Natural killer cell treated with Interleukin-12 subunit alpha and Interleukin-12 subunit beta and Interleukin-15 and Interleukin-18, amount 100 ng/mL, for 72 hours (primary cell): ENCODE measurements around the gene SPATA20. TPM values are rescaled to one million over a fixed set of nuclear protein-coding genes. Genes with fewer than 3 reads are reported as not detected.

Source experiments
- ATAC-seq, 2 donors: fragments of 150-1000 bp; cut with Tn5 transposase in 1 of 2; sonication (Bioruptor Pico), chemical (Tn5 transposase) in 1 of 2; 2 replicates each; pipeline ENCODE4 v1.10.0; 2021
- DNase-seq: peaks from one replicate; pipeline ENCODE4 v3.0.0; 2022; ENCODE audit warnings: low spot score
- H3K27ac Mint-ChIP-seq, 2 donors: 1 replicate in 1 of 2; 2 replicates in 1 of 2; pipeline ENCODE4 v1.8.0; 2022; ENCODE audit warnings: mixed read lengths in 2 of 2, mild to moderate bottlenecking in 1 of 2, moderate library complexity in 1 of 2
- H3K27me3 Mint-ChIP-seq, 2 donors: 1 replicate in 1 of 2; 2 replicates in 1 of 2; pipeline ENCODE4 v1.8.0; 2022; ENCODE audit warnings: mixed read lengths in 2 of 2
- H3K36me3 Mint-ChIP-seq: one replicate; pipeline ENCODE4 v1.8.0; 2022; ENCODE audit warnings: mixed read lengths
- H3K4me1 Mint-ChIP-seq, 2 donors: 1 replicate in 1 of 2; 2 replicates in 1 of 2; pipeline ENCODE4 v1.8.0; 2022; ENCODE audit warnings: low read depth in 2 of 2, mixed read lengths in 2 of 2, mild to moderate bottlenecking in 1 of 2
- H3K4me3 Mint-ChIP-seq: one replicate; pipeline ENCODE4 v1.8.0; 2022; ENCODE audit warnings: mixed read lengths
- H3K9me3 Mint-ChIP-seq: 2 replicates; pipeline ENCODE4 v1.8.0; 2022; ENCODE audit warnings: mixed read lengths
- total RNA-seq, 2 donors: library from RNA; stranded (reverse); gene quantifications; one replicate each; pipeline ENCODE4 v1.2.3, GENCODE V29; 2022

SPATA20 gene
- total RNA-seq, result 10 to 100 TPM; 15.3 to 25.6 TPM

DNA sequence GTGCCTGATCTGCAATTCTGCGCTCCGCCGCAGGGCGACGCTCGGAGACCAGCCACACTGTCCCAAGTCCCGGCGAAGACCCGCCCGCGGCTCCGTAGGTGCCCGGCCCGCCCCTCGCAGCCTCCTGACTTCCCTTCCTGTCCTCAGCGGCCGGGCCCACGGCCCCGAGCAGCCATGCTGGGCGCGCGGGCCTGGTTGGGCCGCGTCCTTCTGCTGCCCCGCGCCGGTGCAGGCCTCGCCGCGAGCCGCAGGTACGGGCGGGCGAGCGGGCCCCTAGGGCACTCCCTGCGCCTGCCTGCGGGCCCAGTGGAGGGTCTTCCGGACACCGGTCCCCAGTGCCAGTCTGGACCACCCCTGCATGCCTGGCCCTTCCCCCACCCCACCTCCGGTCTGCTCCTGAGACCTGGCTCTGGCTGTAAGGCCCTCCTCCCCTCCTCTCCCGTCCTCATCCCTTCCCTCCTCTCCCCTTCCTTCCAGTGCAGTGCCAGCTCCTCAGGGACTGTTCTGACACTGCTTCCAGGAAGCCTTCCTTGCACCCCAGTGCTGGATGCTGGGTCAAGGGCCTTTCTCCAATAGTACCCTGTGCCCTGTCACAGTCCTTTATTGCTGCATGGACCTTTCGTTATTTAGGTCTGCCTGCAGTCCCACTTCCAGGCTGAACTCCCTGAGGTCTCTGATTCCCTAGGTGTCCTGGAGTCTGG, at the start of gene SPATA20:
TSS of gene SPATA20 (plus strand) at position 140 of the 701 bp plus-strand sequence. CDS start at position 175, 35 bp downstream.
- DNase-seq (peak; percentile 93), ATAC-seq (peak; percentile 93 to 94)
- Mint-ChIP-seq H3K4me3 (peak within 1 kb of the TSS; percentile 60), H3K9me3 (no peaks in the 10 kb centered on the region), H3K27me3 (peaks cover 9 to 19% of the 10 kb centered on the region in 2 donors), H3K4me1 (peaks cover 11 to 18% of the 10 kb centered on the region in 2 donors), H3K27ac (no peak within 1 kb of the TSS), H3K36me3 (no peaks in the 10 kb centered on the region)

DNA sequence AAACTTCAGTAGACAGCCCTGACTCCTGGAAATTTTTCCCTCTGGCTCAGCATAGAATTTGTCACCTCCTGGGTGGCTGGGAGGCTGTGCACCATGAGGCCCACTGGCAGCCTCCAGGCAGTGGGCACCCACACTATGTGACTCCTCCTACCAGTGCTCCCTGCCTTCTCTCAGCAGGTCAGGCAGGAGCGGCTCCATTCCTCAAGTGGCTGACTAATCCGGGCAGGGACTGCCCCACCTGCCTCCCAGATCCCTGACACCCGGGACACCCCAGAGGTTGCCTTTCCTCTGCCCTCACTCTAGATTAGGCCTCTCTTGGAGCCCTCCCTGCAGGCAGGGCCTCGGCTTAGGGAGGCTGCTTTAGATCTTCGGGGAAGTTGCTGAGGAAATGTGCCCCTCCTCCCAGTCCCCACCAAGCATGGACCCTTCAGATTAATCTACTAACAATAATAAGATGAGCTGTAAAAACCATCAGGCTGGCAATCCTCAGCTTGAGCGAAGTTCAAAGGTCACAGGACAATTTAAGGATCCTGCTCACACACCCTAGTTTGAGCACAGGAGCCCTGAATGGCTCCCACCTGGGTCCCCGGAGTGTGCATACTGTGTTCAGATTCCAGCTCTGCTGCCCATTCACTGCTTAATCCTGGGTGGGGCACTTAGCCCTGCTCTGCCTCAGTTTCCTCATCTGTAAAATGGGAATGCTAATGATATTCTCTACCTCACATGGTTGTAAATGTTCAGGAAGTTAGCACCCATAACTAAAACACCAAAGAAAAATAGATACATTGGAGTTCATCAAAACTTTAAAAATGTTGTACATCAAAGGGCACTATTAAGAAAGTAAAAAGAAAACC, 48.7 kb upstream of the SPATA20 start:
- Mint-ChIP-seq H3K4me1 (no peaks in the 10 kb centered on the region), H3K27ac (no peak overlapping the region), H3K9me3 (no peaks in the 10 kb centered on the region), H3K4me3 (no peak overlapping the region), H3K36me3 (no peaks in the 10 kb centered on the region), H3K27me3 (no peaks in the 10 kb centered on the region)
- no peak for ATAC-seq
- DNase-seq, result peak; percentile 29

DNA sequence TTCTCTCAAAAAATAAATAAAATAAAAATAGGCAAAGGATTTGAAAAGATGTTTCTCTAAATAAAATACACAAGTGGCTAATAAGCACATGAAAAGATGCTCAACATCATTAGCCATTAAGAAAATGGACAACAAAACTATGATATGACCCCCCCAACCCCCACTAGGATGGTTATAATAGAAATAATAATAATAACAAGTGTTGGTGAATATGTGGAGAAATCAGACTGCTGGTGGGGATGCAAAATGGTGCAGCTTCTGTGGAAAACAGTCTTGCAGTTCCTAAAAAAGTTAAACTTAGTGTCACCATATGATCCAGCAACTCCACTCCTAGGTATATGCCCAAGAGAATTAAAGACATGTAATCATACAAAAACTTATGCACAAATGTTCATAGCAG, 47.7 kb upstream of the SPATA20 start:
- H3K27me3 Mint-ChIP-seq, result no peaks in the 10 kb centered on the region
- H3K9me3 Mint-ChIP-seq, result no peaks in the 10 kb centered on the region
- DNase-seq (no peak), ATAC-seq (no peak)
- H3K4me1 Mint-ChIP-seq, result peaks cover 6% of the 10 kb centered on the region in 2 donors
- no peak overlapping the region for H3K27ac Mint-ChIP-seq
- no peaks in the 10 kb centered on the region for H3K36me3 Mint-ChIP-seq
- H3K4me3 Mint-ChIP-seq, result no peak overlapping the region

DNA sequence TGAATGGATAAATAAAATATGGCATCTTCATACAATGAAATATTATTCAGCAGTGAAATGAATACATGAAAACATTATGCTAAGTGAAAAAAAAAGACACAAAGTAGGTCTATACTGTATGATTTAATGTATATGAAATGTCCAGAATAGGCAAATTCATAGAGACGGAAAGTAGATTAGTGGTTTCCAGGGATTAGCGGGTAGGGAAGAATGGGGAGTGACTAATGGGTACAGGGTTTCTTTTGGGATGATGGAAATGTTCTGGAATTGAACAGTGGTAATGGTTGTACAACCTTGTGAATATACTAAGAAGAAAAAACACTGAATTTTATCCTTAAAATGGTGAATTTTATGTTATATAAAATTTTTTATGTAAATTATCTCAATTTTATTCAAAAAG, 47.3 kb upstream of the SPATA20 start:
- H3K27ac Mint-ChIP-seq, result no peak overlapping the region
- no peaks in the 10 kb centered on the region for H3K27me3 Mint-ChIP-seq
- DNase-seq (no peak), ATAC-seq (no peak)
- H3K9me3 Mint-ChIP-seq, result no peaks in the 10 kb centered on the region
- peaks cover 6 to 8% of the 10 kb centered on the region in 2 donors for H3K4me1 Mint-ChIP-seq
- H3K36me3 Mint-ChIP-seq, result no peaks in the 10 kb centered on the region
- H3K4me3 Mint-ChIP-seq, result no peak overlapping the region

DNA sequence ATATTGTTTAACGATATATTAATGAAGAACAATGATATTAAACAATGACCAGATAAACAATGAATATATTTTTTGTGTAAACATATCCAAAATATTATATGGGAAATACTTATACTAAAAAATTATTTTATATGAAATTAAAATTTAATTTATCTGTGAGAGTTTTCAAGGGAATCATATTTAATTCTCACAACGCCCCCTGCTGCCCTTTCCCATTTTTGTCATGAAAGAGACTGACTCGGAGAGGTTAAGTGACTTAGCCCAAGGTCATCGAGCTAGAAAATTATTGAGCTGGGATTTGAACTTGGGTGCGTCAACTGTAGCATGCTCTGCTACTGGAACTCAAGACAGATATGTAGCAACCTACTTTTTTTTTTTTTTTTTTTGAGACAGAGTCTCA, 45.9 kb upstream of the SPATA20 start:
- ATAC-seq (no peak), DNase-seq (peak; percentile 28)
- peaks cover 6 to 11% of the 10 kb centered on the region in 2 donors for H3K4me1 Mint-ChIP-seq
- no peaks in the 10 kb centered on the region for H3K27me3 Mint-ChIP-seq
- H3K36me3 Mint-ChIP-seq, result no peaks in the 10 kb centered on the region
- H3K9me3 Mint-ChIP-seq, result no peaks in the 10 kb centered on the region
- no peak overlapping the region for H3K27ac Mint-ChIP-seq
- H3K4me3 Mint-ChIP-seq, result no peak overlapping the region

DNA sequence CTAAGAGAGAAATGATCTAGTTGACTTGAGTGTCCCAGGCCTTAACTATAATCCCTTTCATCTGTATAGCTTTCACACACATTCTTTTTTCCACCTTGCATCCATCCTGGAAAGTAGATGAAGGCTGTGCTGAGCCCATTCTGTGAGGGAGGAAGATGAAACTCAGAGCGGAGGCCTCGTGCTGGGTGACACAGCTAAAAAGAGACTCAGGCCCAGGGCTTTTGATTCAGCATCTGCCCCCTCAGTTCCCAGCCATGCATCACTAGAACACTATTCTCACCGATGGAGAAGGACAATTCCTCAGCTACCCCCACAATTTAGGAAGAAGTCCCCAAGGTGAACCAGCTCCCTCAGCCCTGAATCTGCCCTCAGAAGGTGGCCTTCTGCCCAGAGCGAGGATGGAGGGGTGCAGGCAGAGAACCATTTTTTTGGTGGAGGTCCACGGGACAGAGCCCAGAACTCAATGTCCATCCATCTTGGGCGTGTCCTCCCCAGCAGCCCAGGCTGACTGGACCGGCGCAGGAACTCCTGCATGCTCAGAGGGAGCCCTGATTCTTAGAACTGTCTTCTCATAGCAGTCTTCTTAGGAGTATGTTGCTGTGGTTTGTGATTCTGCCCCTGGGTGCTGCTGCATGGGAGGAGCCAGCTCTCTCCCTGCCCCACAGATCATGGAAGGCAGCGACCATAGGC, 44.5 kb upstream of the SPATA20 start:
- Mint-ChIP-seq H3K4me3 (no peak overlapping the region), H3K4me1 (peaks cover 6 to 11% of the 10 kb centered on the region in 2 donors), H3K27me3 (no peaks in the 10 kb centered on the region), H3K36me3 (no peaks in the 10 kb centered on the region), H3K9me3 (no peaks in the 10 kb centered on the region), H3K27ac (no peak overlapping the region)
- DNase-seq, result peak; percentile 54
- ATAC-seq, result peak in 1 of 2 donors; percentile 19

DNA sequence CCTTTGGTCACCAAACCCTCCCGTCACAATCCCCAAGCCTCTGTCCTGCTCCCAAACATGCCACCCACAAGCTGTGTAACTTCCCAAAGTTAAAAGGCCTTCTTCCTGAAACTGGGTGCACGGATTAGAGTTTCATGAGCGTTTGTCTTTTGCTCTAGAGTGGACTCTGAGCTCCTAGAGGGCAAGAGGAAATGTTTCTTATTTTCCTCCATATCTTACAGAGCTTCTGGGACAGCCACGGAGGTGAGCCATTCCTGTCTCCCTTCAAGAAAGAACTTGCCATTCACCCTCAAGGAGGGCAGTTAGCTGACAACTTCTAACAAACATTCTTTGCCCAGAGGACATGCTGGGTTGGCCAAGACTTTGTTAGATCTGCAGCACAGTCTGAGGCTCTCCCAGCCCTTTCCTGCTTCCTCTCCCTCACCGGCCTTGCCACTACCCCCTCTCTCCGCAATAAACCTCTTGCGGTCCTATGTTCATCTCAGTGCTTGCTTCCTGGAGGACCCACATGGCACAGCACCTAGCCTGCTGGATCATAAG, 41.3 kb upstream of the SPATA20 start:
- Mint-ChIP-seq H3K9me3 (no peaks in the 10 kb centered on the region), H3K36me3 (no peaks in the 10 kb centered on the region), H3K4me1 (peaks cover 17 to 26% of the 10 kb centered on the region in 2 donors), H3K4me3 (no peak overlapping the region), H3K27ac (peak overlapping the region in 1 of 2 donors; percentile 39), H3K27me3 (no peaks in the 10 kb centered on the region)
- peak; percentile 20 for DNase-seq
- ATAC-seq, result no peak

DNA sequence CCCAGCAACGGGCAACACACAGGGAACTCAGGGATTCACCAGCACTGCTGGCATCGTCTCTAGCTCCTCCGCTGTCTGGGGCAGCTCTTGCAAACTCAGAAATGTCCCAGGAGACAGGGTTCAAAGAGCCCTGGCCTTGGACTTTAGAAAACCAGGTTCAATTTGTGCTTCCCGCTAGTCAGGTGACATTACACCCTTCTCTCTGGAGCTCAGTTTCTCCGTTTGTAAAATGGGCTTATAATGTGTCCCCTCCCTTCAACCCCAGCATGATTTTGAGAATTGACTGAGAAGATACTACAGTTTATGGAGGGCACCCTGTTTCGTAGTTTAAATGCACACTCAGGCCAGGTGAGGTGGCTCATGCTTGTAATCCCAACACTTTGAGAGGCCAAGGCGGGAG, 40.7 kb upstream of the SPATA20 start:
- Mint-ChIP-seq H3K27me3 (no peaks in the 10 kb centered on the region), H3K36me3 (no peaks in the 10 kb centered on the region), H3K4me1 (peaks cover 23 to 30% of the 10 kb centered on the region in 2 donors), H3K27ac (no peak overlapping the region), H3K4me3 (peak overlapping the region; percentile 18), H3K9me3 (no peaks in the 10 kb centered on the region)
- DNase-seq, result no peak
- ATAC-seq, result no peak

DNA sequence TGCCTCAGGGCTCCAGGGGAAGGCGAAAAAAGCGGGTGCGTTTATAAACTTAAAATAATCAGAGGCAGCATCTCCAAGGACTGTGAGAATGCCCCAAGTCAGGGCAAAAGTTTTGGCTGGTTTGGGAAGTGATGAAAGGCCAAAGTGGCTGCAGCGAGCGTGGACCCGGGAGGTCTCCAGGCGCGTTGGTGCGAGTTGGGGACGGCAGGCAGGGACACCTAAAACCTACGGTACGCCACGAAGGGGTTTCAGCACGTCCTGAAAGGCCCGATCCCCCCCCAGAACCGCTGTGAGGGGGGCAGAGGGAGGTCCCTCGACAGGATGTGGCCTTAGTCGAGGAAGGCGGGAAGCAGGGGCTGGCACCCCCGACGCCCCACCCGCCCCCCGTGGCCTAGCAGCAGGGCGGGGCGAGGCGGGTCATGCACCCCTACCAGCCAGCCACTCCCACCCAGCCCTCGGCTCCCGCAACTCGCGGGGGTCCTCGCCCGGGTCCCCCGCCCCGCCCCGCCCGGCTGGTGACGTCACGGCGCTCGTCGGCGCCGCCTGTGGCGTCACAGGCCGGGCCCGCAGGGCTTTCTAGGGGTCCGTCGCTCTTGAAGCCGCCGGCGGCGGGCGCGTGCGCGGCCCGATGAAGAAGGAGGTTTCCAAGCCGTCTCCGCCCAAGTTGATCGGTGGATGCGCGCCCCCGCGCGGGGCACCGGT, 39.0 kb upstream of the SPATA20 start, which contains the start of gene MYCBPAP:
TSS of gene MYCBPAP (plus strand) at position 569 of the 702 bp plus-strand sequence. CDS start 236 bp downstream, outside the sequence.
- Mint-ChIP-seq H3K4me3 (peak within 1 kb of the TSS; percentile 94), H3K27ac (peak within 1 kb of the TSS; percentile 77 to 92), H3K27me3 (no peaks in the 10 kb centered on the region), H3K4me1 (peaks cover 30 to 38% of the 10 kb centered on the region in 2 donors), H3K36me3 (no peaks in the 10 kb centered on the region), H3K9me3 (no peaks in the 10 kb centered on the region)
- ATAC-seq (peak; percentile 85 to 91), DNase-seq (peak; percentile 90)

DNA sequence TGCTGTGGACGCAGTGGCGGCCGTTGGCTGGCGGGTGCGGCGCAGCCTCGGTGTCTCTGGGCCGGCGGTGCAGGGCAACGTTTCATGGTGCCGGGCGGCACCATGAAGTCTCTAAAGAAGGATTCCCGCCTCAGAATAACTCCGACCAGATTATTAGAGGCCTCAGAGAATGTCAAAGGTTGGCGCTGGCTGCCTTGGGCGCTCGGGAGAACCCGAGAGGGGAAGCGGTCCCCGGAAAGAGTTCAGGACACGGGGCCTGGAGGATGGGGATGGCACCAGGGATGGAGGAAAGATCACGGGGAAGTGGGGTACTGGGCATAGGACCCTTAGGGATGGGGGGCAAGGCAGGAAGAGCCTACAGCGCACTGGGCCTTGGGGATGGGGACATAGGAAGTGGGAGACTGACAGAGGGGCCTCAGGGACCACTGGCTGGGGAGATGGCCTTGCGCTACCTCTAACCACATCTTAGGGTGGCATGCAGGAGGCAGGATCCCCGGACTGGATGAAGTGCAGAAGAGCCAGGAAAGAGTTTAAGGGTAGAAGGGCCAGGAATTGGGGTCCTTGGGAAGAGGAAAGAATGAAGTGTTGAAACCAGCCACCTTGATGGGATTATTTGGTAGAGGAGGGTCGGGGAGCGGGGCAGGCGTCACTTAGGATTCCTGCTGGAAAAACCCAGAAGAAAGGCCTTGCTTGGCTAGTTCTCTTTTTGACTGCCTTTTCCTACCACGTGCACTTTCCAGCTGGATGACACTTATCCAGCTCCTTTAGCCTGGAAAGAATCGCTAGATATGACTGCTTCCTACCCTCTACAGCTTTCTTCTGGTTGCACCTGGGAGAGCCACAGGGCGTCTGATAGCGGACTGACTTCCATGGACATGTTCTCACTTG, 38.2 kb upstream of the SPATA20 start:
- Mint-ChIP-seq H3K27me3 (no peaks in the 10 kb centered on the region), H3K4me1 (peaks cover 25 to 35% of the 10 kb centered on the region in 2 donors), H3K4me3 (peak overlapping the region; percentile 94), H3K9me3 (no peaks in the 10 kb centered on the region), H3K36me3 (no peaks in the 10 kb centered on the region), H3K27ac (peak overlapping the region; percentile 77 to 91)
- DNase-seq, result peak; percentile 6
- ATAC-seq, result no peak

DNA sequence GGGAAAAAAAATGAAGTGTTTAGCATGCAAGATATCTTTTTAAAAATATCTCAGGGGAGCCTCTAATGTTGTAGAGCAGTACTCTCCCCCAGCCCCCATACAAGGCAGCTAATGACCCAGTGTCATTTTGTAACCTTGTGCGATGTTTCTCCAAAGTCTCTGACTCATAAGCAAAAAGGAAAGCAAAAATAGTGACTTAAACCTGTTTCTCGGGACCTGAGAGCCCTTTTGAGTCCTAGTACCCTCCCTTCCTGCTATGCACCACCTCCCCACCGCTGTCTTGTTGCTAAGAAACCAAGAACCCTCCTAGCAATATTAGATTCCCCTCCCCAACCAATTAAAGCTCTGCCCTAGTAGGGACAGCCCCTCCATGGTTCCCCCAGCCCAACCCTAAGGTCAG, 35.9 kb upstream of the SPATA20 start:
- peak; percentile 62 to 83 for ATAC-seq

DNA sequence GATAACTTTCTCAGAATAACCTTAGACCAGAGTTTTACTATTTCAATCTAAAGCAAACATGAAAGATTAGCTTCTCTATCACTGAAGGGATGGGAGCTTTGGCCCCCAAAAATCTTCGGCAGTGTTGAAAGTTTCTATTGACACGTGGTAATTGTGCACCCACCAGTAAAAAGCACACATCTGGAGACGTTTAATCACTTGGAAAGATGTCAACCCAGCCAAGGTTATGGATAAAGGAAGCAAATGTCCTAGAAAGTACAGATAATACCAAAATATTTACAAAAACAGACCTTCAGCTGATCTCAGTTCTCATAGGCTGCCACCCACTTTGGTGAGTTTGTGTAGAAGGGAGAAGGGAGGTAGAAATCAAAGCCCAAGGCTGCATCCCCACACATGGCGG, 33.5 kb upstream of the SPATA20 start:
- Mint-ChIP-seq H3K9me3 (no peaks in the 10 kb centered on the region), H3K36me3 (no peaks in the 10 kb centered on the region), H3K4me3 (no peak overlapping the region), H3K27ac (no peak overlapping the region), H3K4me1 (peaks cover 22 to 24% of the 10 kb centered on the region in 2 donors), H3K27me3 (no peaks in the 10 kb centered on the region)
- DNase-seq, result no peak
- no peak for ATAC-seq

More for the DNA sequence above, 35.9 kb upstream of the SPATA20 start:
- Mint-ChIP-seq H3K36me3 (no peaks in the 10 kb centered on the region), H3K9me3 (no peaks in the 10 kb centered on the region), H3K27ac (peak overlapping the region; percentile 56 to 74), H3K4me1 (peaks cover 24 to 27% of the 10 kb centered on the region in 2 donors), H3K27me3 (no peaks in the 10 kb centered on the region), H3K4me3 (peak overlapping the region; percentile 62)
- peak; percentile 48 for DNase-seq
